ENCODE results near the gene CDKN2A. TPM values are rescaled to one million over a fixed set of nuclear protein-coding genes. Genes with fewer than 3 reads are reported as not detected.

Gene CDKN2A
- polyA plus RNA-seq, 1 donor (not counting 4 experiments of a cell fraction or from before 2014, with no cell fraction given), result 65.3 TPM

DNA sequence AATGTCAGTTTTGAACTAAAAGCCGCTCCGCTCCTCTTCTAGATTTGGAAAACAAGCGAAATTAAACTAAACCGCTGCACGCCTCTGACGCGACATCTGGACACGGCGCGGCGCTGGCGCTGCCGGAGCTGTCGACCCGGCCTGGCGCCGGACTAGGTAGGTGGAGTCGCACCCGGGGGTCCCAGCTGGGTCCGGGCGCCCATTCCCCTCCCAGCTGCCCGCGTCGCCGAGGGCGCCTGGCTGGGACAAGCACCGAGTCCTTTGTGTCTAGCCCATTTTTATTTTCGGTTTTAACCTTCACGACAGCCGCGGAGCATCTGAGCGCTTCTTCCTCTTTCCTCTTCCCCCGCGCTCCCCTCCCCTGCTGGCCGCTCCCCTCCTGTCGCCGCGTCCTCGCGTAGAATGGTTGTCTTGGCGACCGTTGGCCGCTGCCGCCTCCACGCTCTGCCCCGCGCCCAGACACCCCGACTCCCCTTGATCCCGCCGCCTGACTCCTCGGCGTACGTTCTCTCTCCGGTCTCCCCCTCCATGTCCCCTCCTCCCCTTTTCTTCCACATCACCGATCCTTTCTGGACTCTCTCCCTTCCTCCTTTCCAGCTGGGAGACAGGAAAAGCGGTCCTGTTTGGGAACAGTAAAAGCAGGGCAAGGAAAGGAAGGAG is 944 bp upstream of the CDKN2A start:
- FAIRE-seq, result peak; percentile 71
- H3K4me2 ChIP-seq (ENCODE audit: control insufficient read depth, extremely low read depth, insufficient read depth, low read depth, low read length), result peak overlapping the region; percentile 82
- H3K36me3 ChIP-seq (ENCODE audit: control insufficient read depth in 2 of 2, extremely low read depth in 1 of 2, insufficient read depth in 2 of 2, low read length in 2 of 2), result no peaks in the 10 kb centered on the region
- H3K4me1 ChIP-seq (ENCODE audit: control insufficient read depth, extremely low read depth, insufficient read depth, low read length), result peaks cover 22% of the 10 kb centered on the region
- peaks cover 29% of the 10 kb centered on the region for H3K79me2 ChIP-seq (ENCODE audit: control insufficient read depth, insufficient read depth, low read length)
- H3K27me3 ChIP-seq (ENCODE audit: control insufficient read depth, extremely low read depth, insufficient read depth, low read length), result no peaks in the 10 kb centered on the region
- H3K9me3 ChIP-seq (ENCODE audit: control insufficient read depth, low read depth, low read length), result no peaks in the 10 kb centered on the region
- H3K27ac ChIP-seq (ENCODE audit: control insufficient read depth, insufficient read depth, low read length), result peak overlapping the region; percentile 88
- H2AFZ ChIP-seq (ENCODE audit: control insufficient read depth, low read length), result peak overlapping the region; percentile 100
- H3K9ac ChIP-seq (ENCODE audit: control insufficient read depth, extremely low read depth, insufficient read depth, low read length), result peak overlapping the region; percentile 92
- H3K9me1 ChIP-seq (ENCODE audit: control insufficient read depth, extremely low read depth, insufficient read depth, low read length), result no peaks in the 10 kb centered on the region
- DNase-seq (ENCODE audit: low read depth, low spot score), result no peak
- dilution Hi-C loops (cut with MboI; ENCODE audit: extremely low pct_ligation_motif_present, low sequenced_read_pairs), result no loop called here
- no peak for TF ChIP-seq EZH2 (IDR thresholded peaks at IDR 0.05; ENCODE audit: low read length)
- TF ChIP-seq, protein P1, sequence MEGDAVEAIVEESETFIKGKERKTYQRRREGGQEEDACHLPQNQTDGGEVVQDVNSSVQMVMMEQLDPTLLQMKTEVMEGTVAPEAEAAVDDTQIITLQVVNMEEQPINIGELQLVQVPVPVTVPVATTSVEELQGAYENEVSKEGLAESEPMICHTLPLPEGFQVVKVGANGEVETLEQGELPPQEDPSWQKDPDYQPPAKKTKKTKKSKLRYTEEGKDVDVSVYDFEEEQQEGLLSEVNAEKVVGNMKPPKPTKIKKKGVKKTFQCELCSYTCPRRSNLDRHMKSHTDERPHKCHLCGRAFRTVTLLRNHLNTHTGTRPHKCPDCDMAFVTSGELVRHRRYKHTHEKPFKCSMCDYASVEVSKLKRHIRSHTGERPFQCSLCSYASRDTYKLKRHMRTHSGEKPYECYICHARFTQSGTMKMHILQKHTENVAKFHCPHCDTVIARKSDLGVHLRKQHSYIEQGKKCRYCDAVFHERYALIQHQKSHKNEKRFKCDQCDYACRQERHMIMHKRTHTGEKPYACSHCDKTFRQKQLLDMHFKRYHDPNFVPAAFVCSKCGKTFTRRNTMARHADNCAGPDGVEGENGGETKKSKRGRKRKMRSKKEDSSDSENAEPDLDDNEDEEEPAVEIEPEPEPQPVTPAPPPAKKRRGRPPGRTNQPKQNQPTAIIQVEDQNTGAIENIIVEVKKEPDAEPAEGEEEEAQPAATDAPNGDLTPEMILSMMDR (optimal IDR thresholded peaks at IDR 0.05 in 1 of 3, IDR thresholded peaks at IDR 0.05 in 1 of 3, conservative IDR thresholded peaks at IDR 0.05 in 1 of 3; ENCODE audit: extremely low read depth in 1 of 3, insufficient read depth in 2 of 3, low read length in 3 of 3), result peak in 2 of 3 experiments; percentile 4 to 46
- no peaks in the 10 kb centered on the region for H4K20me1 ChIP-seq (ENCODE audit: control insufficient read depth, extremely low read depth, insufficient read depth, low read length)
- peak overlapping the region; percentile 84 to 96 (median 91) for H3K4me3 ChIP-seq (ENCODE audit: control insufficient read depth in 2 of 3, extremely low read depth in 1 of 3, insufficient read depth in 2 of 3, low read depth in 1 of 3, low read length in 3 of 3)

DNA sequence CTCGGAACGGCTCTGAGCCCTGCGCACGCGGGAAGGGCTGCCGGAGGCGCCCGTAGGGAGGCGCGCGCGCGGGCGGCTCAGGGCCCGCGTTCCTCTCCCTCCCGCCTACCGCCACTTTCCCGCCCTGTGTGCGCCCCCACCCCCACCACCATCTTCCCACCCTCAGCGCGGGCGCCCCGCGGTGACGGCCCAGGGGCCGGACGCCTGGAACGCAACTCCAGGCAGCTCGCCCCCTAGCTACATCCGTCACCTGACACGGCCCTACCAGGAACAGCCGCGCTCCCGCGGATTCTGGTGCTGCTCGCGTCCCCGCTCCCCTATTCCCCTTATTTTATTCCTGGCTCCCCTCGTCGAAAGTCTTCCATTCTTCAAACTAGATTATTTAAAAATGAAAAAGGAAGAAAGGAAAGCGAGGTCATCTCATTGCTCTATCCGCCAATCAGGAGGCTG is 389 bp upstream of the CDKN2A start, which contains the start of gene CDKN2B-AS1:
Gene CDKN2B-AS1 (plus strand): TSS at position 236 of the 450 bp plus-strand sequence.
- no peak for TF ChIP-seq EZH2 (IDR thresholded peaks at IDR 0.05; ENCODE audit: low read length)
- TF ChIP-seq, protein P1 (optimal IDR thresholded peaks at IDR 0.05 in 1 of 3, IDR thresholded peaks at IDR 0.05 in 1 of 3, conservative IDR thresholded peaks at IDR 0.05 in 1 of 3; ENCODE audit: extremely low read depth in 1 of 3, insufficient read depth in 2 of 3, low read length in 3 of 3), result peak in 1 of 3 experiments; percentile 54
- peak within 1 kb of the TSS; percentile 84 to 96 (median 91) for H3K4me3 ChIP-seq (ENCODE audit: control insufficient read depth in 2 of 3, extremely low read depth in 1 of 3, insufficient read depth in 2 of 3, low read depth in 1 of 3, low read length in 3 of 3)
- no peaks in the 10 kb centered on the region for H3K9me3 ChIP-seq (ENCODE audit: control insufficient read depth, low read depth, low read length)
- peak within 1 kb of the TSS; percentile 82 for H3K4me2 ChIP-seq (ENCODE audit: control insufficient read depth, extremely low read depth, insufficient read depth, low read depth, low read length)
- H3K4me1 ChIP-seq (ENCODE audit: control insufficient read depth, extremely low read depth, insufficient read depth, low read length), result peaks cover 22% of the 10 kb centered on the region
- no peaks in the 10 kb centered on the region for H4K20me1 ChIP-seq (ENCODE audit: control insufficient read depth, extremely low read depth, insufficient read depth, low read length)
- no peaks in the 10 kb centered on the region for H3K27me3 ChIP-seq (ENCODE audit: control insufficient read depth, extremely low read depth, insufficient read depth, low read length)
- H3K36me3 ChIP-seq (ENCODE audit: control insufficient read depth in 2 of 2, extremely low read depth in 1 of 2, insufficient read depth in 2 of 2, low read length in 2 of 2), result no peaks in the 10 kb centered on the region
- FAIRE-seq (no peak), DNase-seq (ENCODE audit: low read depth, low spot score) (no peak)
- H3K9ac ChIP-seq (ENCODE audit: control insufficient read depth, extremely low read depth, insufficient read depth, low read length), result peak within 1 kb of the TSS; percentile 92
- H3K27ac ChIP-seq (ENCODE audit: control insufficient read depth, insufficient read depth, low read length), result peak within 1 kb of the TSS; percentile 88
- dilution Hi-C loops (cut with MboI; ENCODE audit: extremely low pct_ligation_motif_present, low sequenced_read_pairs), result no loop called here
- H2AFZ ChIP-seq (ENCODE audit: control insufficient read depth, low read length), result peak within 1 kb of the TSS; percentile 100
- H3K79me2 ChIP-seq (ENCODE audit: control insufficient read depth, insufficient read depth, low read length), result peaks cover 30% of the 10 kb centered on the region
- no peaks in the 10 kb centered on the region for H3K9me1 ChIP-seq (ENCODE audit: control insufficient read depth, extremely low read depth, insufficient read depth, low read length)
